BLaER1 treated with 17β-estradiol and CSF1 and Interleukin-3, amounts not matched to agents 10 nM and 100 nM (cell line): ENCODE data around the gene CDAN1.
"Not testable (repeated sequence)": the region's sequence is repeated elsewhere in the genome, so short reads cannot be mapped to it uniquely, and the experiment has no call there.

ENCODE experiments used
- H3K27ac ChIP-seq, 11 experiments: shearing (Covaris generic); formaldehyde crosslinking; 2 replicates each; pipeline ENCODE4 v1.8.1; 2022
- H3K27me3 ChIP-seq, 11 experiments: shearing (Covaris generic); formaldehyde crosslinking; 2 replicates each; pipeline ENCODE4 v1.8.1; 2022
- H3K36me3 ChIP-seq, 11 experiments: shearing (Covaris generic); formaldehyde crosslinking; 2 replicates each; pipeline ENCODE4 v1.8.1; 2022
- H3K4me1 ChIP-seq, 10 experiments: shearing (Covaris generic); formaldehyde crosslinking; 2 replicates each; pipeline ENCODE4 v1.8.1; 2022
- H3K4me2 ChIP-seq, 11 experiments: shearing (Covaris generic); formaldehyde crosslinking; 2 replicates each; pipeline ENCODE4 v1.8.1; 2022
- H3K4me3 ChIP-seq, 10 experiments: shearing (Covaris generic); formaldehyde crosslinking; 2 replicates each; pipeline ENCODE4 v1.8.1; 2022
- H3K9ac ChIP-seq, 11 experiments: shearing (Covaris generic); formaldehyde crosslinking; 2 replicates each; pipeline ENCODE4 v1.8.1; 2022
- H3K9me3 ChIP-seq, 11 experiments: shearing (Covaris generic); formaldehyde crosslinking; replicated peaks in 1 of 11; 2 replicates each; pipeline ENCODE4 v1.8.1; 2022
- H4K20me1 ChIP-seq, 11 experiments: shearing (Covaris generic); formaldehyde crosslinking; 2 replicates each; pipeline ENCODE4 v1.8.1; 2022
- Cebpa-rat ChIP-seq, 11 experiments: shearing (Covaris generic); IDR thresholded peaks; 2 replicates each; pipeline ENCODE4 v1.8.1; 2022

CDAN1 gene, protein sequence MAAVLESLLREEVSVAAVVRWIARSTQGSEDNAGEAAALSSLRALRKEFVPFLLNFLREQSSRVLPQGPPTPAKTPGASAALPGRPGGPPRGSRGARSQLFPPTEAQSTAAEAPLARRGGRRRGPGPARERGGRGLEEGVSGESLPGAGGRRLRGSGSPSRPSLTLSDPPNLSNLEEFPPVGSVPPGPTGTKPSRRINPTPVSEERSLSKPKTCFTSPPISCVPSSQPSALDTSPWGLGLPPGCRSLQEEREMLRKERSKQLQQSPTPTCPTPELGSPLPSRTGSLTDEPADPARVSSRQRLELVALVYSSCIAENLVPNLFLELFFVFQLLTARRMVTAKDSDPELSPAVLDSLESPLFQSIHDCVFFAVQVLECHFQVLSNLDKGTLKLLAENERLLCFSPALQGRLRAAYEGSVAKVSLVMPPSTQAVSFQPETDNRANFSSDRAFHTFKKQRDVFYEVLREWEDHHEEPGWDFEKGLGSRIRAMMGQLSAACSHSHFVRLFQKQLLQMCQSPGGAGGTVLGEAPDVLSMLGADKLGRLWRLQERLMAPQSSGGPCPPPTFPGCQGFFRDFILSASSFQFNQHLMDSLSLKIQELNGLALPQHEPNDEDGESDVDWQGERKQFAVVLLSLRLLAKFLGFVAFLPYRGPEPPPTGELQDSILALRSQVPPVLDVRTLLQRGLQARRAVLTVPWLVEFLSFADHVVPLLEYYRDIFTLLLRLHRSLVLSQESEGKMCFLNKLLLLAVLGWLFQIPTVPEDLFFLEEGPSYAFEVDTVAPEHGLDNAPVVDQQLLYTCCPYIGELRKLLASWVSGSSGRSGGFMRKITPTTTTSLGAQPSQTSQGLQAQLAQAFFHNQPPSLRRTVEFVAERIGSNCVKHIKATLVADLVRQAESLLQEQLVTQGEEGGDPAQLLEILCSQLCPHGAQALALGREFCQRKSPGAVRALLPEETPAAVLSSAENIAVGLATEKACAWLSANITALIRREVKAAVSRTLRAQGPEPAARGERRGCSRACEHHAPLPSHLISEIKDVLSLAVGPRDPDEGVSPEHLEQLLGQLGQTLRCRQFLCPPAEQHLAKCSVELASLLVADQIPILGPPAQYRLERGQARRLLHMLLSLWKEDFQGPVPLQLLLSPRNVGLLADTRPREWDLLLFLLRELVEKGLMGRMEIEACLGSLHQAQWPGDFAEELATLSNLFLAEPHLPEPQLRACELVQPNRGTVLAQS

DNA sequence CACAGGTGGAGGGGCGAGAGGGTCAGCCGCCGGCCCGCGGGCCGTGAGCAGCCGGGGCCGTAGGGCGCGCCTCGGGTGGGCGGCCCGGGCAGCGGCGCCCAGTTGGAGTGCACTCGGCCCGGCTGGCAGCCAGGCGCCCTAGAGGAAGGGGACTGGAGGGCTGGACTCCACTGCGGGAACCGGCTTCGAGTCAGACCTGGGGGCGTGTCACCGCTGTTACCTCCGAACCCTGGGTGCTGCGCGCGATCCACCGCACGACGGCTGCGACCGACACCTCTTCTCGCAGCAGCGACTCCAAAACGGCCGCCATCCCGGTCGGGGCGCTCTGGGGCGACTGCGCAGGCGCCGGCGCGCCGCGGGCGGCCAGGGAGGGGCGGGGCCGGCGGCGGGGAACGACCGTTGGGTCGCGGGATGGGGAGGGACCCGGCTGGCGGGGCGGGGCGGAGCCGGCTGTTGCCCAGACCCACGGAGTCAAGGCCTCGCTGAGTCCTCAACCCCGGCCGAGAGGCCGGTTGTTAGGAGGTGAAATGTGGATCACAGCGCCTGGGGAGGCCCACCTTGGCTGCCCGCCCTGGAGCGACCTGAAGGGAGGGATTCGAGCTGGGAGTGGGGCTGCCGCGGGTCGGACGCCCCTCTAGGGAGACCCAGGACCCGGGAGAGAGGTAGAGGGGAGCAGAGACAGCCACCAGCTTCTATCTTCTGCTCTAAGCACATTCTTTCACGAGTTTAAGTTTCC lies at the start of gene CDAN1:
TSS of gene CDAN1 (minus strand) at position 336 of the 736 bp plus-strand sequence. CDS start at position 310, 26 bp downstream.
- peak within 1 kb of the TSS; percentile 75 to 91 (median 83) for H3K27ac ChIP-seq
- H3K27me3 ChIP-seq: no peaks in the 10 kb centered on the region
- peaks cover 21 to 50% (median 39%) of the 10 kb centered on the region in 10 experiments for H3K4me1 ChIP-seq
- peak within 1 kb of the TSS; percentile 79 to 97 (median 93) for H3K4me2 ChIP-seq
- H3K36me3 ChIP-seq: peaks cover 32 to 57% (median 38%) of the 10 kb centered on the region in 11 experiments
- TF ChIP-seq Cebpa-rat (IDR thresholded peaks at IDR 0.05): no peak
- H3K9ac ChIP-seq: peak within 1 kb of the TSS; percentile 83 to 94 (median 91)
- H3K9me3 ChIP-seq: no peaks in the 10 kb centered on the region
- H4K20me1 ChIP-seq: peaks cover 0 to 44% (median 21%) of the 10 kb centered on the region in 11 experiments; a peak in 16 of 22 replicates
- peak within 1 kb of the TSS; percentile 89 to 99 (median 96) for H3K4me3 ChIP-seq

DNA sequence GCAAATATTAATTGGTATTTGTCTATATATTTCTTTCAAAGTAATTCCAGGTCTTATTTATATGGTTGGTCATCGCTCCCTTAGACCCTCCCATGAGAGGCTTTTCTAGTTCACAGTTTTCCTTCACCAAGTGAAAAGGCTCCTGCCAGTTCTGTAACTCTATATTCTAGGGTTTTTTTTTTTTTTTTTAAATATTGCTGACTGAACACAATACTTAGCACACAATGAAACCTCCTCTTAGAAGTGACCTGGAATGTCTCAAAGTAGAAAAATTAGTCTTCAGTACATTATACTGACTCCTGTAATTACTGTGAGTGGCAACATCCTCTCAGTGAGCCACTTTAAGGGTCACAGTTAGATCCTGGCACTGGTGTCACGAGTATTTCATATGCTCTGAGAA lies 48.6 kb upstream of the CDAN1 start:
- no peak for TF ChIP-seq Cebpa-rat (IDR thresholded peaks at IDR 0.05)
- Histone ChIP-seq H3K27me3 (no peaks in the 10 kb centered on the region), H3K4me1 (peaks cover 0 to 11% (median 0%) of the 10 kb centered on the region in 10 experiments; a peak in 3 of 20 replicates), H3K4me2 (no peak overlapping the region), H3K27ac (no peak overlapping the region), H3K9me3 (no peaks in the 10 kb centered on the region), H4K20me1 (no peaks in the 10 kb centered on the region), H3K36me3 (peaks cover 14 to 61% (median 32%) of the 10 kb centered on the region in 11 experiments; a peak in 21 of 22 replicates), H3K9ac (no peak overlapping the region), H3K4me3 (no peak overlapping the region)

DNA sequence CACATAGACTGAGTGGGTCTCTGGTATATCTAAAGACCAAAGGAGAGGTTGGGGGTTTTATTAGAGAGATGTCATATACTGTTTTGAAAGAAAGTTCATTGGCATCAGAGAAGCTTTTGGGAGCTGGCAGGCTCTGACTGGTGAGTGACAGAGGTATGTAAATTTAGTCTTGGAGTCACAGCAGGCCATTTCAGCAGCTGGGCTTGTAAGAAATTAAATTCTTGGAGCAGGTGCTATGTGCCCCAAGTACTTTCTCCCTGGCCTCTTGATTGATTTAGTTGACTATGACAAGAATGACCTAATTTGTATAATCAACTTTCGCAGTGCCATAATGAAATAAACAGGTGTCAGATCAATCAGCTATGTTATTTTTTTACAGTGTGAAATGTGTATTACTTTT lies 47.8 kb upstream of the CDAN1 start:
- peaks cover 0 to 11% (median 0%) of the 10 kb centered on the region in 10 experiments; a peak in 3 of 20 replicates for H3K4me1 ChIP-seq
- H4K20me1 ChIP-seq: no peaks in the 10 kb centered on the region
- TF ChIP-seq Cebpa-rat (IDR thresholded peaks at IDR 0.05): no peak
- H3K27ac ChIP-seq: no peak overlapping the region
- H3K27me3 ChIP-seq: no peaks in the 10 kb centered on the region
- no peak overlapping the region for H3K4me3 ChIP-seq
- no peaks in the 10 kb centered on the region for H3K9me3 ChIP-seq
- peaks cover 14 to 53% (median 28%) of the 10 kb centered on the region in 11 experiments; a peak in 21 of 22 replicates for H3K36me3 ChIP-seq
- H3K4me2 ChIP-seq: no peak overlapping the region
- no peak overlapping the region for H3K9ac ChIP-seq

DNA sequence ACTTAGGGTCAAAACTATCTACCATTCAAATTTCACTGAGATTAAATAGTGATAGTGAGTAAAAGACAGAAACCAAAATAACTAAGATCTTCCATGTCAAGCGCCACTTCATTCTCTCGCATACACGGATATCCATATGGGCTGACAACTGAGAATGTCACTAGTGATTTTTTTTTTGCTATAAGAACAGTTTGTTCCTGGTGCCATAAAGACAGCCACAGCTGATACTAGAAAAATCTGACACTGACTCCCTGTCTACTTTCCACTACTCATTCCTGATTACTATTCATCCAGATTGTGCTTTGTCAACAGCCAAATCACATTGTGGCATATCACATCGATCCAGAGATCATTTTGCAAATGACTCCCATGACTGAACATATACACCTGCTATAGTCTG lies 45.8 kb upstream of the CDAN1 start:
- H3K4me3 ChIP-seq: no peak overlapping the region
- TF ChIP-seq Cebpa-rat (IDR thresholded peaks at IDR 0.05): no peak

DNA sequence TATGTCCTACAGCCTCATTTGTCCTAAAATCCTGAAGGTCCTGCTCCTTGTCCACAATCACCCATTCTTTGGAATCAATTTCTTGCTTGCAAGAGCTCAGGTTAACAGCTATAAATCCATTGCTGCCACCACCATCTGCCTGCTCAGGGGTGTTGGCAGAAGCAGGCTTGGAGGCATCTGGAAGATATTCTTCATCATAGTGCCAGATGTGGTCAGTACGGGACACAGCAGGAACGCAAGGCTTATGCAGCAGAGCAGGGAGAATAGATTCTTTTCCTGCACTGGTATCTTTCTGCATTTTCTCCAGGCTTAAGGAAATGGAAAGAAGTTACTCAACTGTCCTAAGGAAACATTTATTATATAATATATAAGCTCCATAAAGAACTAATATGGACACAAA lies 38.5 kb upstream of the CDAN1 start:
- Histone ChIP-seq H4K20me1 (no peaks in the 10 kb centered on the region), H3K27me3 (no peaks in the 10 kb centered on the region), H3K4me2 (no peak overlapping the region), H3K4me3 (no peak overlapping the region), H3K9me3 (peaks cover 0 to 1% (median 0%) of the 10 kb centered on the region in 11 experiments; a peak in 2 of 22 replicates), H3K4me1 (peaks cover 0 to 5% (median 0%) of the 10 kb centered on the region in 10 experiments; a peak in 1 of 20 replicates), H3K27ac (no peak overlapping the region), H3K9ac (no peak overlapping the region), H3K36me3 (peaks cover 48 to 74% (median 66%) of the 10 kb centered on the region in 11 experiments)
- no peak for TF ChIP-seq Cebpa-rat (IDR thresholded peaks at IDR 0.05)

More for the DNA sequence above, 45.8 kb upstream of the CDAN1 start:
- Histone ChIP-seq H3K4me1 (no peaks in the 10 kb centered on the region), H3K36me3 (peaks cover 14 to 43% (median 26%) of the 10 kb centered on the region in 11 experiments; a peak in 21 of 22 replicates), H3K9ac (no peak overlapping the region), H3K27me3 (no peaks in the 10 kb centered on the region), H4K20me1 (no peaks in the 10 kb centered on the region), H3K27ac (no peak overlapping the region), H3K9me3 (no peaks in the 10 kb centered on the region), H3K4me2 (no peak overlapping the region)

DNA sequence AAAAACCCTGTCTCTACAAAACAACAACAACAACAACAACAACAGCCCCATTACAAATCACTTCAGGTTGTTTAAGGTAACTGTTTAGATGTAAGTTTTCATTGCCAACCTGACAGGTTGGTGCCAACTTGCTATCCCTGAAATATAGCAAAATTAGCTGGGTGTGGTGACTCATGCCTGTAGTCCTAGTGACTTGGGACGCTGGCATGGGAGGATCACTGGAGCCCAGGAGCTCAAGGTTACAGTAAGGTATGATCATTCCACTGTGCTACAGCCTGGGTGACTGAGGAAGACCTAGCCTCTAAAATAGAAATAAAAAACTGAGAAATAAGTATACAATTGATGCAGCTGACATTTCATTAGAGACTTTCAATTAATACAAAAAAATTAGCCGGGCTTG lies 36.0 kb upstream of the CDAN1 start:
- no peak overlapping the region for H3K4me3 ChIP-seq
- no peak overlapping the region for H3K27ac ChIP-seq

DNA sequence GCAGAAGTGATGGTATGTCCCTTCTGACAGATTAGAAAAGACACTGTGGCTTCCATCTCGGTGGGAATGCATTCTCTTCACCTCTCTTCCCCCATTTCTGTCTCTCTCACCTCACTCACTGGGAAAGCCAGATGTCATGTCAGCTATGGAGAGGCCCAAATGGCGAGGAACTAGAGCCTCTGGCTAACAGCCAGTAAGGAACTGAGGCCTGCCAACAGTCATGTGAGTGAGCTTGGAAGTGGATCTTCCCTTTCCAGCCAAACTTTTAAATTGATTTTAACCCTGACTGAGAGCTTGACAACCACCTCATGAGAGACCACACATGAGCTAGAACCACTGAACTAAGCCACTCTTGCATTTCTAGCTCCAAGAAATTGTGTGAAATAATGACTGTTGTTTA lies 35.2 kb upstream of the CDAN1 start:
- no peaks in the 10 kb centered on the region for H3K27me3 ChIP-seq
- TF ChIP-seq Cebpa-rat (IDR thresholded peaks at IDR 0.05): no peak
- no peak overlapping the region for H3K9ac ChIP-seq
- no peak overlapping the region; a peak in 1 of 22 replicates for H3K4me2 ChIP-seq
- peaks cover 48 to 74% (median 66%) of the 10 kb centered on the region in 11 experiments for H3K36me3 ChIP-seq
- H3K4me1 ChIP-seq: peaks cover 0 to 5% (median 0%) of the 10 kb centered on the region in 10 experiments; a peak in 1 of 20 replicates
- no peak overlapping the region for H3K4me3 ChIP-seq
- H4K20me1 ChIP-seq: no peaks in the 10 kb centered on the region
- no peak overlapping the region for H3K27ac ChIP-seq
- H3K9me3 ChIP-seq: peaks cover 0 to 17% (median 7%) of the 10 kb centered on the region in 11 experiments; a peak in 12 of 22 replicates

More for the DNA sequence above, 36.0 kb upstream of the CDAN1 start:
- no peak overlapping the region for H3K9ac ChIP-seq
- peaks cover 0 to 5% (median 0%) of the 10 kb centered on the region in 10 experiments; a peak in 1 of 20 replicates for H3K4me1 ChIP-seq
- no peak overlapping the region for H3K4me2 ChIP-seq
- H3K36me3 ChIP-seq: peaks cover 48 to 76% (median 70%) of the 10 kb centered on the region in 11 experiments
- peaks cover 0 to 11% (median 1%) of the 10 kb centered on the region in 11 experiments; a peak in 11 of 22 replicates for H3K9me3 ChIP-seq
- no peak for TF ChIP-seq Cebpa-rat (IDR thresholded peaks at IDR 0.05)
- H3K27me3 ChIP-seq: no peaks in the 10 kb centered on the region
- H4K20me1 ChIP-seq: no peaks in the 10 kb centered on the region

DNA sequence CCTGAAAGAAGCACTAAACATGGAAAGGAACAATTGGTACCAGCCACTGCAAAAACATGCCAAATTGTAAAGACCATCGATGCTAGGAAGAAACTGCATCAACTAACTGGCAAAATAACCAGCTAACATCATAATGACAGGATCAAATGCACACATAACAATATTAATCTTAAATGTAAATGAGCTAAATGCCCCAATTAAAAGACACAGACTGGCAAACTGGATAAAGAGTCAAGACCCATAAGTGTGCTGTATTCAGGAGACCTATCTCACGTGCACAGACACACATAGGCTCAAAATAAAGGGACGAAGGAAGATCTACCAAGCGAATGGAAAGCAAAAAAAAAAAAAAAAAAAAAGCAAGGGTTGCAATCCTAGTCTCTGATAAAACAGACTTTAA lies 29.2 kb upstream of the CDAN1 start:
- not testable (repeated sequence) for H3K4me3 ChIP-seq, H3K4me1 ChIP-seq, H3K4me2 ChIP-seq, H4K20me1 ChIP-seq, H3K27me3 ChIP-seq, H3K27ac ChIP-seq, H3K9ac ChIP-seq
- Histone ChIP-seq H3K36me3 (peaks cover 29 to 52% (median 41%) of the 10 kb centered on the region in 11 experiments), H3K9me3 (peaks cover 42 to 69% (median 58%) of the 10 kb centered on the region in 11 experiments)

DNA sequence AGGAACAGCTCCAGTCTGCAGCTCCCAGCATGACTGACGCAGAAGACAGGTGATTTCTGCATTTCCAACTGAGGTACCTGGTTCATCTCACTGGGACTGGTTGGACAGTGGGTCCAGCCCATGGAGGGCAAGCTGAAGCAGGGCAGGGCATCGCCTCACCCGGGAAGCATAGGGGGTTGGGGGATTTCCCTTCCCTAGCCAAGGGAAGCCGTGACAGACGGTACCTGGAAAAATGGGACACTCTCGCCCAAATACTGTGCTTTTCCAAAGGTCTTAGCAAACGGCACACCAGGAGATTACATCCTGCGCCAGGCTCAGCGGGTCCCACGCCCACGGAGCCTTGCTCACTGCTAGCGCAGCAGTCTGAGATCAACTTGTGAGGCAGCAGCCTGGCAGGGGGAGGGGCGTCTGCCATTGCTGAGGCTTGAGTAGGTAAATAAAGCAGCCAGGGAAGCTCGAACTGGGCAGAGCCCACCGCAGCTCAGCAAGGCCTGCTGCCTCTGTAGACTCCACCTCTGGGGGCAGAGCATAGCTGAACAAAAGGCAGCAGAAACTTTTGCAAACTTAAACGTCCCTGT lies 27.3 kb upstream of the CDAN1 start:
- H3K4me2 ChIP-seq, H3K27ac ChIP-seq, H3K27me3 ChIP-seq, H3K9ac ChIP-seq, H4K20me1 ChIP-seq, H3K4me1 ChIP-seq, H3K4me3 ChIP-seq: not testable (repeated sequence)
- H3K9me3 ChIP-seq: peaks cover 56 to 82% (median 74%) of the 10 kb centered on the region in 11 experiments
- peaks cover 33 to 61% (median 50%) of the 10 kb centered on the region in 11 experiments for H3K36me3 ChIP-seq

DNA sequence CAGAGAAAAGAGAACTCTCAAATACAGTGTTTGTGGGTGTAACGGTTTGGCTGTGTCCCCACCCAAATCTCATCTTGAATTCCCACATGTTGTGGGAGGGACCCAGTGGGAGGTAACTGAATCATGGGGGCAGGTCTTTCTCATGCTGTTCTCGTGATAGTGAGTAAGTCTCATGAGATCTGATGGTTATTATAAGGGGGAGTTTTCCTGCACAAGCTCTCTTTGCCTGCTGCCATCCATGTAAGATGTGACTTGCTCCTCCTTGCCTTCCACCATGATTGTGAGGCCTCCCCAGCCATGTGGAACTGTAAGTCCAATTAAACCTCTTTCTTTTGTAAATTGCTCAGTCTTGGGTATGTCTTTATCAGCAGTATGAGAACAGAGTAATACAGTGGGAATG lies 24.9 kb upstream of the CDAN1 start:
- peaks cover 37 to 59% (median 52%) of the 10 kb centered on the region in 11 experiments for H3K36me3 ChIP-seq
- not testable (repeated sequence) for H3K27ac ChIP-seq, H3K4me2 ChIP-seq, H3K9ac ChIP-seq, H3K27me3 ChIP-seq, H3K4me1 ChIP-seq, H3K4me3 ChIP-seq, H4K20me1 ChIP-seq
- H3K9me3 ChIP-seq: peaks cover 52 to 76% (median 70%) of the 10 kb centered on the region in 11 experiments
